ENCODE data around the gene ADISSP.

ADISSP gene

GRCh38 chr20:3768342-3769130 lies 983 bp upstream of the ADISSP start (continued):
- TF ChIP-seq KLF17 (tag by site-specific recombination; IDR thresholded peaks at IDR 0.05) (no peak), ZNF488 (tag by site-specific recombination; IDR thresholded peaks at IDR 0.05) (no peak), ZNF174 (tag by site-specific recombination; IDR thresholded peaks at IDR 0.05) (no peak), ZNF433 (tag by site-specific recombination; IDR thresholded peaks at IDR 0.05; ENCODE audit: low read depth) (no peak), ZNF335 (tag by site-specific recombination; conservative IDR thresholded peaks at IDR 0.05) (peak; percentile 86), ZNF792 (tag by site-specific recombination; IDR thresholded peaks at IDR 0.05) (no peak), ZSCAN18 (tag by site-specific recombination; IDR thresholded peaks at IDR 0.05) (no peak), ZNF37A (tag by site-specific recombination; IDR thresholded peaks at IDR 0.05) (no peak), SP7 (tag by site-specific recombination; IDR thresholded peaks at IDR 0.05) (no peak; the same call in 1 of the 2 replicates), ZBTB49 (tag by site-specific recombination; IDR thresholded peaks at IDR 0.05; ENCODE audit: low read depth) (no peak), ZNF518A (tag by site-specific recombination; conservative IDR thresholded peaks at IDR 0.05; ENCODE audit: low read depth) (no peak), ZFP37 (tag by site-specific recombination; IDR thresholded peaks at IDR 0.05) (no peak), ZNF704 (tag by site-specific recombination; IDR thresholded peaks at IDR 0.05) (no peak), ZNF24 (tag by site-specific recombination; IDR thresholded peaks at IDR 0.05) (no peak; the same call in 1 of the 2 replicates), ZNF121 (tag by site-specific recombination; IDR thresholded peaks at IDR 0.05) (no peak), ZNF302 (tag by site-specific recombination; IDR thresholded peaks at IDR 0.05; ENCODE audit: low read depth) (no peak), ZNF510 (tag by site-specific recombination; IDR thresholded peaks at IDR 0.05; ENCODE audit: insufficient replicate concordance) (no peak), ZNF529 (tag by site-specific recombination; IDR thresholded peaks at IDR 0.05; ENCODE audit: insufficient replicate concordance) (no peak), ZFHX2 (tag by site-specific recombination; conservative IDR thresholded peaks at IDR 0.05) (peak; percentile 98), ZNF350 (tag by site-specific recombination; IDR thresholded peaks at IDR 0.05) (no peak), ZNF394 (tag by site-specific recombination; IDR thresholded peaks at IDR 0.05; ENCODE audit: borderline replicate concordance) (no peak), MEIS1 (CRISPR knock-in tag; IDR thresholded peaks at IDR 0.05; ENCODE audit: borderline replicate concordance) (no peak), SP2 (tag by site-specific recombination; IDR thresholded peaks at IDR 0.05) (0 out of 2 replicates have a peak, but pooled peaks have one; percentile 8), GLI4 (tag by site-specific recombination; IDR thresholded peaks at IDR 0.05) (no peak), YY2 (tag by site-specific recombination; IDR thresholded peaks at IDR 0.05) (no peak), ZNF621 (tag by site-specific recombination; IDR thresholded peaks at IDR 0.05) (no peak), ZNF747 (tag by site-specific recombination; IDR thresholded peaks at IDR 0.05) (no peak), ZNF19 (tag by site-specific recombination; IDR thresholded peaks at IDR 0.05; ENCODE audit: low read depth) (no peak)
